Activated CD4-positive, alpha-beta T cell treated with anti-CD3 and anti-CD28 coated beads, Interleukin-2, amount 10 ng/mL, durations not matched to agents 24 days and 14 days (primary cell): ENCODE measurements around the gene HDDC2. TPM values are rescaled to one million over a fixed set of nuclear protein-coding genes. Genes with fewer than 3 reads are reported as not detected.
"Not testable (repeated sequence)": the region's sequence is repeated elsewhere in the genome, so short reads cannot be mapped to it uniquely, and the experiment has no call there.

Source experiments
- DNase-seq: peaks from one replicate; pipeline ENCODE4 v3.0.0; 2022
- H3K27ac Mint-ChIP-seq: one replicate; pipeline ENCODE4 v1.8.0; 2022; ENCODE audit warnings: mild to moderate bottlenecking, mixed read lengths
- H3K27me3 Mint-ChIP-seq: one replicate; pipeline ENCODE4 v1.8.0; 2022; ENCODE audit warnings: mixed read lengths
- H3K36me3 Mint-ChIP-seq: one replicate; pipeline ENCODE4 v1.8.0; 2022; ENCODE audit warnings: low read depth, mild to moderate bottlenecking, mixed read lengths
- H3K4me1 Mint-ChIP-seq: one replicate; pipeline ENCODE4 v1.8.0; 2021; ENCODE audit warnings: mixed read lengths
- H3K4me3 Mint-ChIP-seq: one replicate; pipeline ENCODE4 v1.8.0; 2022; ENCODE audit warnings: mild to moderate bottlenecking, moderate library complexity, mixed read lengths
- H3K9me3 Mint-ChIP-seq: one replicate; pipeline ENCODE4 v1.8.0; 2021; ENCODE audit warnings: mixed read lengths
- intact Hi-C: fragments of 100-400 bp; cut with micrococcal nuclease; formaldehyde crosslinking; loops from one replicate; pipeline ENCODE4 v1.15.1; 2023
- total RNA-seq: library from RNA; stranded (reverse); gene quantifications from 2 replicates; pipeline ENCODE4 v1.2.3, GENCODE V29; 2022

Gene HDDC2
- total RNA-seq, 1 donor from 2014 or later, result 89.6 TPM

DNA sequence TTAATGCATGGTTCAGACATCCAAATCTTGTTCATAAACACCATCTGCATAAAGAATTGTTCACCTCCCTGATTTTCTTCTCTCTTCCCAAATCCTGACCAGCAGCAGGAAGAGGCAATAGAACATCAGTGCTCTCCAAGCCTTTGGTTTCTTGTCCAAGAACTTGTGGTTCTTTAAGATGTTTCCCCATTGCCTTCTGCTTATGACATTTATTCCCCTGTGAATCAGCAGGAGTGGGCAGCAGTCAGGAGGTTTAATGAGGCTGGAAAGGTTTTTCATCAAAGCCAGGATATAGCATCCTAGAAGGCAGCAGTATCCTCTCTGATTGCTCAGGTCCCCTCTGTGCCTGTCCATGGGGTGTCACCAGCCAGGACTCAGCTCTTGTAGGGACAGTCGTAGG lies 5.3 kb downstream of the HDDC2 start:
- Mint-ChIP-seq H3K27me3 (no peaks in the 10 kb centered on the region), H3K4me1 (peaks cover 31% of the 10 kb centered on the region), H3K27ac (no peak overlapping the region), H3K9me3 (no peaks in the 10 kb centered on the region), H3K36me3 (peaks cover 64% of the 10 kb centered on the region), H3K4me3 (no peak overlapping the region)
- DNase-seq, result no peak
- intact Hi-C loops, result no loop called here

DNA sequence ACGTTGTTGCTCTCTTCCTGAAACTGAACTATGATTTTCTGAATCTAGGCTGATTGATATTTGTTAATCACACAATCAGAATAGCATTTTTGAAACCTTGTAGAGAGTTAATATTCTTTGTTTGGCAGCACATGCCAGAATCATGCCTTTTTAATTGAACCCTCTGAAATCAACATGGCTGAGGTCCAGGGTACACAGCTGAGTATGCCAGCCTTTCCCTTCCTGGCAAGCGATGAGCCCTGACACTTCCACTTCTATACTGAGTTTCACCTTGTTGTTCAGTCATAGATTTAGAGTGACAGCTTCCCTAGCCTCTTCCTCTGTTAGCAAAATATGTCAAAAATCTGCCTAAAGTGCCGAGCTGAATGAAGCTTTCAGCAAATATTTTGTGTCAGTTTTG lies 6.8 kb downstream of the HDDC2 start:
- no peaks in the 10 kb centered on the region for H3K9me3 Mint-ChIP-seq
- peaks cover 22% of the 10 kb centered on the region for H3K4me1 Mint-ChIP-seq
- H3K4me3 Mint-ChIP-seq, result no peak overlapping the region
- H3K36me3 Mint-ChIP-seq, result peaks cover 65% of the 10 kb centered on the region
- no peak overlapping the region for H3K27ac Mint-ChIP-seq
- intact Hi-C loops, result no loop called here
- no peaks in the 10 kb centered on the region for H3K27me3 Mint-ChIP-seq
- no peak for DNase-seq

DNA sequence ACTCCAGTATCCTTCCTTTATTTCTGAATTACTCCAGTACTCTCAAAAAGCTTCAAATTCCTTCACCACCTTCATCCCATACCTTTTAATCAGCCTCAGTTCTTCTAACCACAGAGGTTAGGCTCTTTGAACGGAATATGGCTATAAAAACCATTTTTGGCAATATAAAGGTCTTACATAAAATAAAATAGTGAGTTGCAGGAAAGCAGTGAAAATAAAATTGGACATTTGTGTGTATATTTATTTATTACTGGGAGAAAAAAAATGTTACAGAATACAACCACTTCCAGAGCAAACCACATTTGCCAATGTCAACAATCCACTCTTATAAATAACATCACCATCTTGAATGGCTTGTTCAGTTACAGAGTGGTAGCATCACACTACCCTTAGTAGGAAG lies 7.7 kb downstream of the HDDC2 start:
- no peak overlapping the region for H3K4me3 Mint-ChIP-seq
- peaks cover 3% of the 10 kb centered on the region for H3K9me3 Mint-ChIP-seq
- peaks cover 61% of the 10 kb centered on the region for H3K36me3 Mint-ChIP-seq
- H3K4me1 Mint-ChIP-seq, result peaks cover 17% of the 10 kb centered on the region
- DNase-seq, result no peak
- intact Hi-C loops, result no loop called here
- H3K27me3 Mint-ChIP-seq, result no peaks in the 10 kb centered on the region
- no peak overlapping the region for H3K27ac Mint-ChIP-seq

DNA sequence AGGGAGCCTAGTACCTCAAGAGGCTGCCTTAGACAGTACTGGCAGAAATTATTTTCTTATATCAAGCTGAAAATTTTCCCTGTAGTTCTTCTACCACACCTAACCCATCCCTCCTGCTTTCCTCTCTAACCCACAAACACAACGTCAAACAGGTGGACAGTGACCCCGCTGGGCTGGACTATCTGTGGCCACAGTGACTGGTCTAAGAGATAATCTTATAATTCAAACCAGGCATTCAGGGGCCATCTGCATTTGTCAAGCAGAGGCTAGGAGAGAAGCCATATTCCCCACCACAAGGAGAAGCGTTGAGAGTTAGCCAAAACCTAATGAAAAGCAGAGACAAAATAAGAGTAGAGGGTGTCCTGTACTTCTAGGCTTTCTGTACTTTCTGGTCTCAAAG lies 8.2 kb downstream of the HDDC2 start:
- intact Hi-C loops, result no loop called here
- Mint-ChIP-seq H3K27ac (no peak overlapping the region), H3K27me3 (no peaks in the 10 kb centered on the region), H3K4me1 (peaks cover 16% of the 10 kb centered on the region), H3K4me3 (no peak overlapping the region), H3K9me3 (peaks cover 3% of the 10 kb centered on the region), H3K36me3 (peaks cover 60% of the 10 kb centered on the region)
- no peak for DNase-seq

DNA sequence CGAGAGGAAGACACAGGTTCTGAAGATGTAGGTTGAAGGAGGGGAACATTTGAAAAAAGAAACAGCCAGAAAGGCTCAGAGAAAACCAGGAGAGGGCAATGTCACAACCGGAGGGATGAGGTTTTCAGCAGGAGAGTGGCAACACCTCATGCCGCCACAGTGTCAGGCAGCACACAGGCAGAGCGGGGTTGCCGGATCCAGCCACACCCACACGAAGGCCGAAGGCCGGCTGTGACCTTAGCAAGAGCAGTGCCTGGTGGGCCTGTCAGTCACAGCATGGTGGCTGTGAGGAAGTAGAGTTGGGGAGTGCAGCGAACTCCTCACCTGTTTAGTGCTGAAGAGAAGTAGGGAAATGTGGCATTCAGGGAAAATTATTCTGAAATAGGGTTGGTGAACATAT lies 14.0 kb downstream of the HDDC2 start:
- Mint-ChIP-seq H3K4me1 (peaks cover 4% of the 10 kb centered on the region), H3K27ac (no peak overlapping the region), H3K27me3 (no peaks in the 10 kb centered on the region), H3K9me3 (peaks cover 14% of the 10 kb centered on the region), H3K4me3 (no peak overlapping the region), H3K36me3 (peaks cover 76% of the 10 kb centered on the region)
- intact Hi-C loops, result no loop called here
- DNase-seq, result no peak

DNA sequence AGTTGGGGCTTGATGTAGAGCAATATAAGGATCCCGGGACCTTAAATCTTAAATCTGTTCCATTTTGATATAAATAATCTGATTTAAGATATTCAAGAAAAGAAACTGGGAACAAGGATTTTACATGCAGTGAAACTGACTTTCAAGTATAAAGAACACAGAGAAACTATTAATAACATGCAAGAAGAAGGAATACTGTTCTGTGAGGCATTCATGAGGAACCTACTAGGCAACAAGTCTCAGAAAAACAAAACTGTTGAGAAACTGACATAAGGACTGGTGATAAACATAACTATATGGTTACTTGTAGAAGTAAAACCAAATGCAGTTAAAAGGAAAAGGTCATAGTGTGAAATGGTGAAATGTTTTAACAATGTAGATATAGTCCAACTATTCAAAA lies 15.8 kb downstream of the HDDC2 start:
- peaks cover 4% of the 10 kb centered on the region for H3K4me1 Mint-ChIP-seq
- H3K4me3 Mint-ChIP-seq, result no peak overlapping the region
- H3K9me3 Mint-ChIP-seq, result peaks cover 21% of the 10 kb centered on the region
- no peaks in the 10 kb centered on the region for H3K27me3 Mint-ChIP-seq
- no peak overlapping the region for H3K27ac Mint-ChIP-seq
- intact Hi-C loops, result no loop called here
- peaks cover 81% of the 10 kb centered on the region for H3K36me3 Mint-ChIP-seq
- DNase-seq, result no peak

DNA sequence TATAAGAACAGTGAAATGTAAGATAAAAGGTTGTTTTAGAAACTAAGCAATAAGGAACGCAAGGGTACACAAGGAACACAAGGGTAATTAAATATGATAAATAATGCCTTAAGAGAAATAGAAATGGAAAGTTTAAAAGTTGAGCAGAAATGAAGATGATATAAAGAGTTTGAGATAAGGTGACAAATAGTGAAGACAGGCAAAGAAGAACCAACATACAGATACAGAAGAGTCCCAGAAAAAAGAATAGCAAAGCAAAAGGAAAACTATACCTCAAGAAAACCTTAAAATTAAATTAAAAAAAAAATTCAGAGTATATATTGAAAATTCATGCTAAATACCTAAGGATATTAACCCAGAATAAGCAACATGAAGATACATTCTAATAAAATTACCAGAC lies 16.4 kb downstream of the HDDC2 start:
- Mint-ChIP-seq H3K36me3 (peaks cover 83% of the 10 kb centered on the region), H3K27ac (no peak overlapping the region), H3K27me3 (no peaks in the 10 kb centered on the region), H3K4me3 (no peak overlapping the region), H3K9me3 (peaks cover 21% of the 10 kb centered on the region), H3K4me1 (peaks cover 4% of the 10 kb centered on the region)
- DNase-seq, result no peak
- intact Hi-C loops, result no loop called here

DNA sequence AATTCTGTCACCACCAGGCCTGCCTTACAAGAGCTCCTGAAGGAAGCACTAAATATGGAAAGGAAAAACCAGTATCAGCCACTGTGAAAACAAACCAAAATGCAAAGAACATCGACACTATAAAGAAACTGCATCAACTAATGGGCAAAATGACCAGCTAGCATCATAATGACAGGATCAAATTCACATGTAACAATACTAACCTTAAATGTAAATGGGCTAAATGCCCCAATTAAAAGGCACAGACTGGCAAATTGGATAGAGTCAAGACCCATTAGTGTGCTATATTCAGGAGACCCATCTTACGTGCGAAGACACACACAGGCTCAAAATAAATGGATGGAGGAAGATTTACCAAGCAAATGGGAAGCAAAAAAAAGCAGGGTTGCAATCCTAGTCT lies 19.3 kb downstream of the HDDC2 start:
- H3K4me3 Mint-ChIP-seq, DNase-seq, H3K27ac Mint-ChIP-seq, intact Hi-C loops, H3K27me3 Mint-ChIP-seq, H3K4me1 Mint-ChIP-seq: not testable (repeated sequence)
- Mint-ChIP-seq H3K36me3 (peaks cover 82% of the 10 kb centered on the region), H3K9me3 (peaks cover 11% of the 10 kb centered on the region)

DNA sequence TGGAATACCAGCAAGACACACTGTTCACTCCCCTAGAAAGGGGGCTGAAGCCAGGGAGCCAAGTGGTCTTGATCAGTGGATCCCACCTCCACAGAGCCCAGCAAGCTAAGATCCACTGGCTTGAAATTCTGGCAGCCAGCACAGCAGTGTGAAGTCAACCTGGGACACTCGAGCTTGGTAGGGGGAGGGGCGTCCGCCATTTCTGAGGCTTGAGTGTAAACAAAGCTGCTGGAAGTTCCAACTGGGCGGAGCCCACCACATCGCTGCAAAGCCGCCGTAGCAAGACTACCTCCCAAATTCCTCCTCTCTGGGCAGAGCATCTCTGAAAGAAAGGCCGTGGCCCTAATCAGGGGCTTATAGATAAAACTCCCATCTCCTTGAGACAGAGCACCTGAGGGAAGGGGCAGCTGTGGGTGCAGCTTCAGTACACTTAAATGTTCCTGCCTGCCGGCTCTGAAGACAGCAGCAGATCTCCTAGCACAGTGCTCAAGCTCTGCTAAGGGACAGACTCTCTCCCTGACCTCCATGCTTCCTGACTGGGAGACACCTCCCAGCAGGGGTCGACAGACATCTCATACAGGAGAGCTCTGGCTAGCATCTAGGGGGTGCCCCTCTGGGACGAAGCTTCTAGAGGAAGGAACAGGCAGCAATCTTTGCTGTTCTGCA lies 21.3 kb downstream of the HDDC2 start:
- DNase-seq, intact Hi-C loops, H3K27ac Mint-ChIP-seq, H3K27me3 Mint-ChIP-seq, H3K4me3 Mint-ChIP-seq: not testable (repeated sequence)
- Mint-ChIP-seq H3K36me3 (peaks cover 77% of the 10 kb centered on the region), H3K4me1 (peaks cover 17% of the 10 kb centered on the region), H3K9me3 (peaks cover 11% of the 10 kb centered on the region)

DNA sequence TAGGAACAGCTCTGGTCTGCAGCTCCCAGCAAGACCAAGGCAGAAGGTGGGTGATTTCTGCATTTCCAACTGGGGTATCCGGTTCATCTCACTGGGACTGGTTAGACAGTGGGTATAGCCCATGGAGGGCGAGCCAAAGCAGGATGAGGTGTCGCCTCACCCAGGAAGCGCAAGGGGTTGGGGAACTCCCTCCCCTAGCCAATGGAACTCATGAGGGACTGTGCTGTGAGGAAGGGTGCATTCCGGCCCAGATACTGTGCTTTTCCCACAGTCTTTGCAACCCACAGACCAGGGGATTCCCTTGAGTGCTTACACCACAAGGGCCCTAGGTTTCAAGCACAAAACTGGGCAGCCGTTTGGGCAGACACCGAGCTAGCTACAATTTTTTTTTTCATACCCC lies 21.8 kb downstream of the HDDC2 start:
- peaks cover 77% of the 10 kb centered on the region for H3K36me3 Mint-ChIP-seq
- H3K27ac Mint-ChIP-seq, result no peak overlapping the region
- H3K9me3 Mint-ChIP-seq, result peaks cover 7% of the 10 kb centered on the region
- peaks cover 17% of the 10 kb centered on the region for H3K4me1 Mint-ChIP-seq
- H3K4me3 Mint-ChIP-seq, result no peak overlapping the region
- DNase-seq, result no peak
- intact Hi-C loops, result no loop called here
- no peaks in the 10 kb centered on the region for H3K27me3 Mint-ChIP-seq

DNA sequence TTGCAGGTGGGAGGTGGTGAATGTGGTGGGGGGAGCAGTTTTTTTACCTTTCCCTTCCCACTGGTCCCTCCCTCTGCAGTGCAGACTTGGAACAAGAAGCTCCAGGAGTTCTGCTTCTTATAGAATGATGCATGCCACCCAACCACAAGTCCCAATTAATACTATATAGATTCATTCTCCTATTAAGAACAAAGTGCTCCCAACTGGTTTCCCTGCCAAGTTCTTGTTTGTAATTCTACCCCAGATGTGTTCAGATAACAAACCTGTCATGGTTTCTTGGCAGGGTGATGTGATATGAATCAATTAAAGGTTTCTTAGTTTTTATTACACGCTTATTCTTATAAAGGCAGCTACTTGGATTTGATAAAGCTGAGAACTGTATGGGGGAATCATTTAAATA lies 23.9 kb downstream of the HDDC2 start:
- Mint-ChIP-seq H3K36me3 (peaks cover 66% of the 10 kb centered on the region), H3K9me3 (peaks cover 7% of the 10 kb centered on the region), H3K27ac (no peak overlapping the region), H3K27me3 (no peaks in the 10 kb centered on the region), H3K4me1 (peaks cover 12% of the 10 kb centered on the region), H3K4me3 (no peak overlapping the region)
- no peak for DNase-seq
- intact Hi-C loops, result no loop called here

DNA sequence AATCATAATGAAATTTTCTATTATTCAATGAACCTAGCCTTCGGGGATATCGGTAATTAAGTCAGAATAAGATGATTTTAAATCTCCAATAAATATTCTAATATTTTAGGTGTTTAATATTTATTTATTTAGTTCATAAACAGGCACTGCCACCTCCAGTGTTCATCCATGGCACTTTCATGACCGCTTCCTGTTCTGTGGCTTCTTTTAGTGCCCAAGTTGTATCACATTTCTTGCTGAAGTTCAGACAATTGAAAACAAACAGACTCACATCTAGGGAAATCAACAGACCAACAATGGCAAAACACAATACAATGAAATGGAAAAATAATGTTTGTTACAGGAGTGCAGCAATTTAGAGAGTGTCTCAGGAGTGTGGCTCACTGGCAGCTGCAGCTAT lies 26.0 kb downstream of the HDDC2 start:
- H3K9me3 Mint-ChIP-seq, result no peaks in the 10 kb centered on the region
- no peak overlapping the region for H3K4me3 Mint-ChIP-seq
- H3K27me3 Mint-ChIP-seq, result no peaks in the 10 kb centered on the region
- no peak overlapping the region for H3K27ac Mint-ChIP-seq
- intact Hi-C loops, result no loop called here
- peaks cover 12% of the 10 kb centered on the region for H3K4me1 Mint-ChIP-seq
- no peak for DNase-seq
- peaks cover 49% of the 10 kb centered on the region for H3K36me3 Mint-ChIP-seq

DNA sequence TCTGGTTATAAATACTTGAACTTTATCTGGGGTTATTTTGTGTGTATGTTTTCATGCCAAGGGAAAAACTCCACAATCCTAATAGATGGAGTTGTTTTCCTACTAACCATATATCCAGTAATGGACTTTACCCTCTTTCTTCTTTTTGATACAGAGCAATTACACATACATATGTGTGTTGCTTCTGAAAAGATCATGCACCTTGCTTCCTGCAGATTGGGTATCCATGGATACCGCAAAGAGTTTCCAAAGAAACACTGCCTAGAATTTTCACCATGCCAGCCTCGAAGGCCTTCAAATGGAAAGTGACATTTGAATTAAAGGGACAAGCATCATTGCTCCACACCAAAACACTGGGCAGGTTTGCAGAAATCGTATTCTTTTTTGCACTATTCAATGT lies 26.8 kb downstream of the HDDC2 start:
- no peaks in the 10 kb centered on the region for H3K27me3 Mint-ChIP-seq
- intact Hi-C loops, result no loop called here
- peaks cover 12% of the 10 kb centered on the region for H3K4me1 Mint-ChIP-seq
- no peak overlapping the region for H3K27ac Mint-ChIP-seq
- no peak for DNase-seq
- H3K36me3 Mint-ChIP-seq, result peaks cover 41% of the 10 kb centered on the region
- H3K9me3 Mint-ChIP-seq, result no peaks in the 10 kb centered on the region
- no peak overlapping the region for H3K4me3 Mint-ChIP-seq

DNA sequence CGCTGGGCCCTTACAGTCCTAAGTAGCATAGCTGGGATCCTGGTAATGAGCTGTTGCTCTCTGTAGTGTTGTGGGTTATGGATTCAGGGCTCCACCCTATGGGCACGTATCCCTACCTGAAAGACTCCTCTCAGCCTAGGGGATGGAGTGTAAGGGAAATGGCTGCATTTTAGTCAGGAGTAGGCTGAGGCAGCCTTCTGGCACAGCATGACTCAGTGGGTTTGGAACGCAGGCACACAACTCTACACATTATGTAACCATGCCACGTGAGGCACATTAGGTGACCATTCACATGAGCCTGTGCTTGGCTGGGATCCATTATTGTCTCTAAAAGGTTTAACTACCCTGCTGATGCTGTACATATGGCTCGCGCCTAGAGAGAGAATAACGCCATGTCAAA lies 27.8 kb downstream of the HDDC2 start:
- no peaks in the 10 kb centered on the region for H3K9me3 Mint-ChIP-seq
- intact Hi-C loops, result no loop called here
- DNase-seq, result no peak
- H3K4me1 Mint-ChIP-seq, result peaks cover 8% of the 10 kb centered on the region
- H3K27me3 Mint-ChIP-seq, result no peaks in the 10 kb centered on the region
- H3K27ac Mint-ChIP-seq, result no peak overlapping the region
- H3K4me3 Mint-ChIP-seq, result no peak overlapping the region
- H3K36me3 Mint-ChIP-seq, result peaks cover 35% of the 10 kb centered on the region

DNA sequence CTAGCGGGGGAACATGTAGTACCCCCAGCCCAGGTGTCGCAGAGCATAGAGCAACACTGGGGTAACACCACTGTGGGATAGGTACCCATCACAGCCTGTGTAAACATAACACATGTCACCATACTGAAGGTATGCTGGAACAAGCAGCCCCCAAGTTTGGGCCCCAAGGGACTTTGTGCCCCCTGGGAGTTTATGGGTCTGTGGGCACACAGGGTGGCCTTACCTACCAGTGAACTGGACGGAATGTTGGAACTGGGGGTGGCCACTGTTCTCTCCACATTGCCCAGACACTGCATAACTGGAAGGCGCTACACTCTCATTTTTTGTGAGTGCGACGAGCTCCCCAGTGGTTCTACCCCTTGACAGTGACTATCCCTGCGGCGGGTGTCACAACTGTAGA lies 28.5 kb downstream of the HDDC2 start:
- Mint-ChIP-seq H3K9me3 (no peaks in the 10 kb centered on the region), H3K4me1 (peaks cover 8% of the 10 kb centered on the region), H3K27me3 (no peaks in the 10 kb centered on the region), H3K36me3 (peaks cover 31% of the 10 kb centered on the region), H3K27ac (no peak overlapping the region), H3K4me3 (no peak overlapping the region)
- intact Hi-C loops, result no loop called here
- DNase-seq, result no peak
